ENCODE data around the gene SLC30A7.

GRCh38 chr1:101003012-101003650 is 107.2 kb downstream of the SLC30A7 start:
- TF ChIP-seq RAD21 (IDR thresholded peaks at IDR 0.05; ENCODE audit: low read depth) (no peak), EP300 (IDR thresholded peaks at IDR 0.05; ENCODE audit: borderline replicate concordance) (no peak), EGR1 (IDR thresholded peaks at IDR 0.05) (no peak), TCF12 (IDR thresholded peaks at IDR 0.05; ENCODE audit: low read depth) (no peak), TAF1 (IDR thresholded peaks at IDR 0.05; ENCODE audit: low read depth) (no peak), FOXM1 (IDR thresholded peaks at IDR 0.05; ENCODE audit: borderline replicate concordance, low read depth) (no peak), REST (IDR thresholded peaks at IDR 0.05; ENCODE audit: low read depth) (no peak), USF1 (IDR thresholded peaks at IDR 0.05) (no peak), MAX (IDR thresholded peaks at IDR 0.05) (no peak), CEBPB (IDR thresholded peaks at IDR 0.05) (no peak), CREB1 (IDR thresholded peaks at IDR 0.05; ENCODE audit: low read depth) (no peak), ZBTB7A (IDR thresholded peaks at IDR 0.05; ENCODE audit: low read depth) (no peak), NFIC (IDR thresholded peaks at IDR 0.05) (no peak)

Data from Ishikawa (cell line).